HepG2 (cell line): ENCODE results near the gene ZNF320. TPM values are rescaled to one million over a fixed set of nuclear protein-coding genes. Genes with fewer than 3 reads are reported as not detected.

Source experiments
- ASH2L ChIP-seq: fragments of 300-600, 200-600 bp; sonication (generic); IDR thresholded peaks from 2 replicates; pipeline ENCODE4 v1.7.0; 2017; ENCODE audit warnings: low read depth, mild to moderate bottlenecking, moderate library complexity, mixed read lengths, low read length; ENCODE audit not compliant: insufficient read length
- EEA1 ChIP-seq: sonication (generic); formaldehyde crosslinking; IDR thresholded peaks from 2 replicates; pipeline ENCODE4 v1.5.1; 2020; ENCODE audit warnings: mild to moderate bottlenecking, missing genetic modification reagents, borderline replicate concordance
- ETV6 ChIP-seq: sonication (generic); formaldehyde crosslinking; conservative IDR thresholded peaks from 2 replicates; pipeline ENCODE4 v1.4.0; 2020; ENCODE audit warnings: missing genetic modification reagents
- HNRNPLL ChIP-seq: fragments of 200-400 bp; formaldehyde crosslinking; IDR thresholded peaks from 2 replicates; pipeline ENCODE4 v1.6.1; 2017; ENCODE audit warnings: mild to moderate bottlenecking, low read depth, low read length; ENCODE audit not compliant: poor library complexity, severe bottlenecking
- JUNB ChIP-seq: sonication (generic); formaldehyde crosslinking; IDR thresholded peaks from 2 replicates; pipeline ENCODE4 v1.8.0; 2022; ENCODE audit warnings: missing genetic modification reagents, mild to moderate bottlenecking, borderline replicate concordance
- KLF12 ChIP-seq: sonication (generic); formaldehyde crosslinking; IDR thresholded peaks from 2 replicates; pipeline ENCODE4 v1.4.0; 2020; ENCODE audit warnings: missing genetic modification reagents, borderline replicate concordance
- NCOA5 ChIP-seq: sonication (generic); formaldehyde crosslinking; IDR thresholded peaks from 2 replicates; pipeline ENCODE4 v1.4.0; 2020; ENCODE audit warnings: missing genetic modification reagents
- RBM39 ChIP-seq: fragments of 200-400 bp; formaldehyde crosslinking; IDR thresholded peaks from one replicate; pipeline ENCODE4 v1.6.1; 2018; ENCODE audit warnings: antibody characterized with exemption, mild to moderate bottlenecking, low read depth, low read length; ENCODE audit not compliant: poor library complexity, severe bottlenecking
- RXRB ChIP-seq: IDR thresholded peaks from 2 replicates; pipeline ENCODE4 v1.6.1; 2016; ENCODE audit warnings: borderline replicate concordance, missing genetic modification reagents, missing compliant biosample characterization
- SMARCE1 ChIP-seq: fragments of 450-650 bp; IDR thresholded peaks from 2 replicates; pipeline ENCODE4 v1.6.1; 2017; ENCODE audit warnings: borderline replicate concordance
- SMC3 ChIP-seq: IDR thresholded peaks from 2 replicates; pipeline ENCODE4 v1.6.1; 2011; ENCODE audit warnings: low read length, improper control_type of control experiment
- ZNF282 ChIP-seq: fragments of 450-650 bp; IDR thresholded peaks from 2 replicates; pipeline ENCODE4 v1.6.1; 2018; ENCODE audit not compliant: partially characterized antibody
- ZNF569 ChIP-seq: sonication (generic); formaldehyde crosslinking; IDR thresholded peaks from 2 replicates; pipeline ENCODE4 v1.5.0; 2020; ENCODE audit warnings: mild to moderate bottlenecking, missing genetic modification reagents, moderate library complexity, borderline replicate concordance
- ZNF598 ChIP-seq: sonication (generic); formaldehyde crosslinking; IDR thresholded peaks from 2 replicates; pipeline ENCODE4 v1.5.1; 2020; ENCODE audit warnings: mild to moderate bottlenecking, missing genetic modification reagents, borderline replicate concordance
- ZNF644 ChIP-seq: IDR thresholded peaks from 2 replicates; pipeline ENCODE4 v1.6.1; 2016; ENCODE audit warnings: low read depth
- ZNF790 ChIP-seq: sonication (generic); formaldehyde crosslinking; IDR thresholded peaks from 2 replicates; pipeline ENCODE4 v1.8.0; 2022; ENCODE audit warnings: missing genetic modification reagents, mild to moderate bottlenecking, borderline replicate concordance
- ZSCAN20 ChIP-seq: sonication (generic); formaldehyde crosslinking; IDR thresholded peaks from 2 replicates; pipeline ENCODE4 v1.4.0; 2020; ENCODE audit warnings: missing genetic modification reagents, mild to moderate bottlenecking, borderline replicate concordance
- polyA plus RNA-seq, 8 experiments: library from polyadenylated mRNA; depleted of rRNA in 3 of 8; stranded (reverse) in 7 of 8; unstranded in 1 of 8; fragments of >200 nt; fragmentation: Illumina TruSeq in 4 of 8; extraction: Trizol in 4 of 8; gene quantifications; 2 replicates each; pipeline versions ENCODE4 v1.2.1 to v1.2.3, GENCODE V29; 2011 to 2016; ENCODE audit warnings: low read depth in 4 of 8, missing spikeins in 1 of 8, mixed read lengths in 1 of 8; ENCODE audit not compliant: insufficient read depth in 1 of 8
- total RNA-seq, 5 experiments: library from RNA; depleted of rRNA; stranded (reverse); fragments of >200 nt; fragmentation: Illumina TruSeq; extraction: Trizol; gene quantifications; 2 replicates each; pipeline ENCODE4 v1.2.3, GENCODE V29; 2016; ENCODE audit warnings: low read depth in 1 of 5
- TF ChIP-seq, protein P1 (sequence below): sonication (generic); formaldehyde crosslinking; IDR thresholded peaks from 2 replicates; pipeline ENCODE4 v1.5.0; 2020; ENCODE audit warnings: mild to moderate bottlenecking, missing genetic modification reagents
- TF ChIP-seq, protein P2 (sequence below): sonication (generic); formaldehyde crosslinking; IDR thresholded peaks from 2 replicates; pipeline ENCODE4 v1.8.0; 2022; ENCODE audit warnings: mild to moderate bottlenecking, missing genetic modification reagents, moderate library complexity
- TF ChIP-seq, protein P3 (sequence below): sonication (generic); formaldehyde crosslinking; IDR thresholded peaks from 2 replicates; pipeline ENCODE4 v1.5.0; 2020; ENCODE audit warnings: missing genetic modification reagents
- TF ChIP-seq, protein P4 (sequence below): sonication (generic); formaldehyde crosslinking; IDR thresholded peaks from 2 replicates; pipeline ENCODE4 v1.5.1; 2020; ENCODE audit warnings: mild to moderate bottlenecking, moderate library complexity, missing genetic modification reagents
- TF ChIP-seq, protein P5 (sequence below): sonication (generic); formaldehyde crosslinking; IDR thresholded peaks from 2 replicates; pipeline ENCODE4 v1.5.0; 2020; ENCODE audit warnings: mild to moderate bottlenecking, missing genetic modification reagents, borderline replicate concordance

The ZNF320 gene
- total and polyA plus RNA-seq, 2 of the 13 experiments (the other 11 are each of a cell fraction or from before 2014, with no cell fraction given): 0.49 TPM; not detected in 1

DNA sequence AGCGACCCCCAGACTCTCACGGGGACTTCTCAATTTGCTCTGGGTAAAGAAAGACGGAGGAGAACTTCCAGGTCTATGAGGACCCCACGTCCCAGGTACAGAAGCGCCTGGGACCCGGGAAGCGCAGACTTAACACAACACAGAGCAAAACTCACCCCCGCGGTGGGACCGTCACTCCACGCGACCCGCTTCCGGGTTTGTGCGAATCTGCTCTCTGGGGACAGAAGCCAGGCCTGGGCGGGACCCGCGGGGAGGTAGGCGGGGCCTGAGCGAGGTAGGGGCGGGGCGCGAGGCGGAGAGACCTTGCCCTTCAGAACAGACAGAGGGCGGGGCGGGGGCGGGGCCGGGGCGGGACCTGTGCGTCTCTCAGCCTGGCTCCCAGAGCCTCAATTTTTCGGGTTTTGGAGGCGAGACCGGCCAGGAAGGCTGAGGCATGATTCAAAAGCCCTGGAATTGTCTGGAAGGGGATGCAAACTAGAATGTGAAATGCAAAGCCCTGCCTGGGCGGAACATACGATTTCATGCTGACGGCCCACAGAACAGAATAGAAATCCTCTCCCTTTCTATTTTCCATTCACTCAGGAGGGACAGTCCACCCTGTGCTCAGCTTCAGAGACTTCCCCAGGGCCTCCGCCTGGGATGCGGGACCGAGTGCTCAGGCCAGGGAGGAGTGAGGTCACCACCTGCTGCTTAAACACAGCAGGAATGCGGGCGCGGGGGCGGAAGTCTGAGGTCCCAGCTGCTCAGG lies 45.1 kb upstream of the ZNF320 start (continued):
- TF ChIP-seq, protein P1, sequence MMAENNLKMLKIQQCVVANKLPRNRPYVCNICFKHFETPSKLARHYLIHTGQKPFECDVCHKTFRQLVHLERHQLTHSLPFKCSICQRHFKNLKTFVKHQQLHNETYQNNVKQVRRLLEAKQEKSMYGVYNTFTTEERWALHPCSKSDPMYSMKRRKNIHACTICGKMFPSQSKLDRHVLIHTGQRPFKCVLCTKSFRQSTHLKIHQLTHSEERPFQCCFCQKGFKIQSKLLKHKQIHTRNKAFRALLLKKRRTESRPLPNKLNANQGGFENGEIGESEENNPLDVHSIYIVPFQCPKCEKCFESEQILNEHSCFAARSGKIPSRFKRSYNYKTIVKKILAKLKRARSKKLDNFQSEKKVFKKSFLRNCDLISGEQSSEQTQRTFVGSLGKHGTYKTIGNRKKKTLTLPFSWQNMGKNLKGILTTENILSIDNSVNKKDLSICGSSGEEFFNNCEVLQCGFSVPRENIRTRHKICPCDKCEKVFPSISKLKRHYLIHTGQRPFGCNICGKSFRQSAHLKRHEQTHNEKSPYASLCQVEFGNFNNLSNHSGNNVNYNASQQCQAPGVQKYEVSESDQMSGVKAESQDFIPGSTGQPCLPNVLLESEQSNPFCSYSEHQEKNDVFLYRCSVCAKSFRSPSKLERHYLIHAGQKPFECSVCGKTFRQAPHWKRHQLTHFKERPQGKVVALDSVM (CRISPR knock-in tag): peak; percentile 31; the same call in 1 of the 2 replicates
- TF ChIP-seq ZNF598 (CRISPR knock-in tag): no peak
- TF ChIP-seq JUNB (CRISPR knock-in tag): no peak
- no peak for TF ChIP-seq NCOA5 (CRISPR knock-in tag)
- no peak for TF ChIP-seq ZNF282
- no peak for TF ChIP-seq ETV6 (CRISPR knock-in tag)
- no peak for TF ChIP-seq KLF12 (CRISPR knock-in tag)
- no peak for TF ChIP-seq SMC3
- TF ChIP-seq HNRNPLL: peak; percentile 11
- TF ChIP-seq ASH2L: peak; percentile 22
- TF ChIP-seq, protein P2, sequence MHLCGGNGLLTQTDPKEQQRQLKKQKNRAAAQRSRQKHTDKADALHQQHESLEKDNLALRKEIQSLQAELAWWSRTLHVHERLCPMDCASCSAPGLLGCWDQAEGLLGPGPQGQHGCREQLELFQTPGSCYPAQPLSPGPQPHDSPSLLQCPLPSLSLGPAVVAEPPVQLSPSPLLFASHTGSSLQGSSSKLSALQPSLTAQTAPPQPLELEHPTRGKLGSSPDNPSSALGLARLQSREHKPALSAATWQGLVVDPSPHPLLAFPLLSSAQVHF: no peak
- TF ChIP-seq, protein P3, sequence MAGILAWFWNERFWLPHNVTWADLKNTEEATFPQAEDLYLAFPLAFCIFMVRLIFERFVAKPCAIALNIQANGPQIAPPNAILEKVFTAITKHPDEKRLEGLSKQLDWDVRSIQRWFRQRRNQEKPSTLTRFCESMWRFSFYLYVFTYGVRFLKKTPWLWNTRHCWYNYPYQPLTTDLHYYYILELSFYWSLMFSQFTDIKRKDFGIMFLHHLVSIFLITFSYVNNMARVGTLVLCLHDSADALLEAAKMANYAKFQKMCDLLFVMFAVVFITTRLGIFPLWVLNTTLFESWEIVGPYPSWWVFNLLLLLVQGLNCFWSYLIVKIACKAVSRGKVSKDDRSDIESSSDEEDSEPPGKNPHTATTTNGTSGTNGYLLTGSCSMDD (CRISPR knock-in tag): no peak
- no peak for TF ChIP-seq RBM39
- no peak for TF ChIP-seq SMARCE1
- no peak for TF ChIP-seq ZNF644 (CRISPR knock-in tag)
- 0 out of 2 replicates have a peak, but pooled peaks have one; percentile 37 for TF ChIP-seq ZSCAN20 (CRISPR knock-in tag)
- TF ChIP-seq ZNF569 (CRISPR knock-in tag): no peak
- TF ChIP-seq, protein P4, sequence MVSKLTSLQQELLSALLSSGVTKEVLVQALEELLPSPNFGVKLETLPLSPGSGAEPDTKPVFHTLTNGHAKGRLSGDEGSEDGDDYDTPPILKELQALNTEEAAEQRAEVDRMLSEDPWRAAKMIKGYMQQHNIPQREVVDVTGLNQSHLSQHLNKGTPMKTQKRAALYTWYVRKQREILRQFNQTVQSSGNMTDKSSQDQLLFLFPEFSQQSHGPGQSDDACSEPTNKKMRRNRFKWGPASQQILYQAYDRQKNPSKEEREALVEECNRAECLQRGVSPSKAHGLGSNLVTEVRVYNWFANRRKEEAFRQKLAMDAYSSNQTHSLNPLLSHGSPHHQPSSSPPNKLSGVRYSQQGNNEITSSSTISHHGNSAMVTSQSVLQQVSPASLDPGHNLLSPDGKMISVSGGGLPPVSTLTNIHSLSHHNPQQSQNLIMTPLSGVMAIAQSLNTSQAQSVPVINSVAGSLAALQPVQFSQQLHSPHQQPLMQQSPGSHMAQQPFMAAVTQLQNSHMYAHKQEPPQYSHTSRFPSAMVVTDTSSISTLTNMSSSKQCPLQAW (CRISPR knock-in tag): peak; percentile 52; the same call in 1 of the 2 replicates
- no peak for TF ChIP-seq EEA1 (CRISPR knock-in tag)
- TF ChIP-seq ZNF790 (CRISPR knock-in tag): no peak
- TF ChIP-seq, protein P5, sequence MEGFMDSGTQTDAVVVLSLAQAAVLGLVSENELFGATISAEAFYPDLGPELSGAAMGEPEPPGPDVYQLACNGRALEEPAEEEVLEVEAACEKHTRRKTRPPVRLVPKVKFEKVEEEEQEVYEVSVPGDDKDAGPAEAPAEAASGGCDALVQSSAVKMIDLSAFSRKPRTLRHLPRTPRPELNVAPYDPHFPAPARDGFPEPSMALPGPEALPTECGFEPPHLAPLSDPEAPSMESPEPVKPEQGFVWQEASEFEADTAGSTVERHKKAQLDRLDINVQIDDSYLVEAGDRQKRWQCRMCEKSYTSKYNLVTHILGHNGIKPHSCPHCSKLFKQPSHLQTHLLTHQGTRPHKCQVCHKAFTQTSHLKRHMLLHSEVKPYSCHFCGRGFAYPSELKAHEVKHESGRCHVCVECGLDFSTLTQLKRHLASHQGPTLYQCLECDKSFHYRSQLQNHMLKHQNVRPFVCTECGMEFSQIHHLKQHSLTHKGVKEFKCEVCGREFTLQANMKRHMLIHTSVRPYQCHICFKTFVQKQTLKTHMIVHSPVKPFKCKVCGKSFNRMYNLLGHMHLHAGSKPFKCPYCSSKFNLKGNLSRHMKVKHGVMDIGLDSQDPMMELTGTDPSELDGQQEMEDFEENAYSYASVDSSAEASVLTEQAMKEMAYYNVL (CRISPR knock-in tag): 0 out of 2 replicates have a peak, but pooled peaks have one; percentile 27
- peak; percentile 8; the same call in 1 of the 2 replicates for TF ChIP-seq RXRB (CRISPR knock-in tag)
